GM23338 (cell line): ENCODE measurements around the gene SLC35A2. TPM values are rescaled to one million over a fixed set of nuclear protein-coding genes. Genes with fewer than 3 reads are reported as not detected.

Experiments
- ATAC-seq: fragments of 200-7000 bp; cut with Tn5 transposase; 3 replicates; pipeline ENCODE4 v1.9.1; 2020
- DNase-seq: peaks from one replicate; pipeline ENCODE4 v3.0.0-alpha.2; 2015; ENCODE audit warnings: low spot score
- H2AFZ ChIP-seq: fragments of 200-600 bp; sonication (generic); 2 replicates; pipeline ENCODE4 v1.8.0; 2016; ENCODE audit warnings: antibody characterized with exemption, mild to moderate bottlenecking, moderate library complexity
- H3F3A ChIP-seq: fragments of 200-600 bp; sonication (generic); replicated peaks from 2 replicates; pipeline ENCODE4 v1.8.0; 2017; ENCODE audit warnings: antibody characterized with exemption, mixed run types, low read depth
- H3K27ac ChIP-seq: fragments of 200-600 bp; sonication (generic); 2 replicates; pipeline ENCODE4 v1.6.1; 2016; ENCODE audit warnings: low read depth
- H3K27me3 ChIP-seq: fragments of 200-600 bp; sonication (generic); 2 replicates; pipeline ENCODE4 v1.8.0; 2016; ENCODE audit warnings: mild to moderate bottlenecking, mixed run types, moderate library complexity; ENCODE audit not compliant: insufficient read depth
- H3K36me3 ChIP-seq: fragments of 200-600 bp; sonication (generic); 2 replicates; pipeline ENCODE4 v1.8.0; 2016; ENCODE audit warnings: mild to moderate bottlenecking; ENCODE audit not compliant: insufficient read depth
- H3K4me1 ChIP-seq: fragments of 200-600 bp; sonication (generic); 2 replicates; pipeline ENCODE4 v1.8.0; 2016; ENCODE audit warnings: mild to moderate bottlenecking, moderate library complexity; ENCODE audit not compliant: insufficient read depth
- H3K4me2 ChIP-seq: fragments of 200-600 bp; sonication (generic); 2 replicates; pipeline ENCODE4 v1.7.1; 2017; ENCODE audit warnings: mixed run types
- H3K4me3 ChIP-seq: fragments of 200-600 bp; sonication (generic); 2 replicates; pipeline ENCODE4 v1.6.1; 2016; ENCODE audit warnings: mixed run types
- H3K79me2 ChIP-seq: fragments of 200-600 bp; sonication (generic); replicated peaks from 2 replicates; pipeline ENCODE4 v1.8.0; 2017; ENCODE audit warnings: mild to moderate bottlenecking; ENCODE audit not compliant: insufficient read depth
- H3K9me2 ChIP-seq: fragments of 200-600 bp; sonication (generic); 2 replicates; pipeline ENCODE4 v1.8.0; 2017; ENCODE audit not compliant: insufficient read depth
- H4K20me1 ChIP-seq: fragments of 200-600 bp; sonication (generic); replicated peaks from 2 replicates; pipeline ENCODE4 v1.8.0; 2017; ENCODE audit warnings: mild to moderate bottlenecking; ENCODE audit not compliant: insufficient read depth
- H3K27ac Mint-ChIP-seq: 2 replicates; pipeline ENCODE4 v1.8.0; 2020; ENCODE audit warnings: inconsistent platforms, mild to moderate bottlenecking, moderate library complexity, mixed read lengths
- H3K27me3 Mint-ChIP-seq: 3 replicates; pipeline ENCODE4 v1.8.0; 2022; ENCODE audit warnings: low read depth, mild to moderate bottlenecking, moderate library complexity, mixed read lengths, inconsistent platforms; ENCODE audit not compliant: insufficient read depth, poor library complexity
- H3K36me3 Mint-ChIP-seq: 3 replicates; pipeline ENCODE4 v1.8.0; 2021; ENCODE audit warnings: low read depth, mild to moderate bottlenecking, inconsistent platforms, moderate library complexity, mixed read lengths
- H3K4me1 Mint-ChIP-seq: 3 replicates; pipeline ENCODE4 v1.8.0; 2020; ENCODE audit warnings: mild to moderate bottlenecking, inconsistent platforms, mixed read lengths
- H3K4me3 Mint-ChIP-seq: 3 replicates; pipeline ENCODE4 v1.8.0; 2021; ENCODE audit warnings: moderate library complexity, mild to moderate bottlenecking, inconsistent platforms, mixed read lengths
- H3K9me3 Mint-ChIP-seq: 3 replicates; pipeline ENCODE4 v1.8.0; 2020; ENCODE audit warnings: moderate library complexity, mild to moderate bottlenecking, inconsistent platforms, mixed read lengths
- CREB1 ChIP-seq: fragments of 250-450 bp; sonication (Bioruptor Pico); IDR thresholded peaks from 2 replicates; pipeline ENCODE4 v1.5.0; 2020; ENCODE audit warnings: low read depth, mild to moderate bottlenecking, moderate library complexity
- CTCF ChIP-seq, 2 experiments: fragments of 200-600 bp in 1 of 2; sonication (generic) in 1 of 2; conservative IDR thresholded peaks; 2 replicates each; pipeline versions ENCODE4 v1.5.1 to v1.6.1; 2016 to 2017; ENCODE audit warnings: antibody characterized with exemption in 2 of 2, low read depth in 2 of 2, mild to moderate bottlenecking in 2 of 2, moderate library complexity in 1 of 2
- ETS1 ChIP-seq: IDR thresholded peaks from 2 replicates; pipeline ENCODE4 v1.6.1; 2016; ENCODE audit warnings: antibody characterized with exemption
- EZH2 ChIP-seq: fragments of 200-600 bp; sonication (generic); IDR thresholded peaks from one replicate; pipeline ENCODE4 v1.8.0; 2017; ENCODE audit warnings: antibody characterized with exemption, mild to moderate bottlenecking, low read depth; ENCODE audit not compliant: unreplicated experiment
- EZH2phosphoT487 ChIP-seq: fragments of 200-600 bp; sonication (generic); IDR thresholded peaks from one replicate; pipeline ENCODE4 v1.8.1; 2018; ENCODE audit warnings: antibody characterized with exemption; ENCODE audit not compliant: unreplicated experiment
- JUNB ChIP-seq: IDR thresholded peaks from one replicate; pipeline ENCODE4 v1.6.1; 2016; ENCODE audit warnings: antibody characterized with exemption; ENCODE audit not compliant: unreplicated experiment
- NANOG ChIP-seq: IDR thresholded peaks from 2 replicates; pipeline ENCODE4 v1.6.1; 2016; ENCODE audit warnings: antibody characterized with exemption, borderline replicate concordance
- POLR2AphosphoS5 ChIP-seq: IDR thresholded peaks from 2 replicates; pipeline ENCODE4 v1.6.1; 2016; ENCODE audit warnings: antibody characterized with exemption, low read depth
- REST ChIP-seq: IDR thresholded peaks from one replicate; pipeline ENCODE4 v1.6.1; 2018; ENCODE audit warnings: antibody characterized with exemption; ENCODE audit not compliant: unreplicated experiment
- STAT1 ChIP-seq: IDR thresholded peaks from one replicate; pipeline ENCODE4 v1.6.1; 2016; ENCODE audit warnings: antibody characterized with exemption; ENCODE audit not compliant: unreplicated experiment
- ZNF114 ChIP-seq: fragments of 250-450 bp; sonication (Bioruptor Pico); IDR thresholded peaks from 2 replicates; pipeline ENCODE4 v1.5.0; 2020; ENCODE audit warnings: mild to moderate bottlenecking, moderate library complexity
- ZNF331 ChIP-seq: fragments of 250-450 bp; sonication (Bioruptor Pico); IDR thresholded peaks from 2 replicates; pipeline ENCODE4 v1.5.0; 2020; ENCODE audit warnings: low read depth, mild to moderate bottlenecking, moderate library complexity
- ZNF462 ChIP-seq: fragments of 250-450 bp; sonication (Bioruptor Pico); IDR thresholded peaks from 2 replicates; pipeline ENCODE4 v1.5.0; 2020; ENCODE audit warnings: mild to moderate bottlenecking, moderate library complexity
- polyA plus RNA-seq: library from polyadenylated mRNA; unstranded; fragments of >200 nt; fragmentation: Nextera tagmentation; extraction: Ambion mirVana; gene quantifications from 2 replicates; pipeline ENCODE4 v1.2.1, GENCODE V29; 2016
- total RNA-seq: library from RNA; depleted of rRNA; stranded (reverse); fragments of >200 nt; shearing (Covaris generic); gene quantifications from 2 replicates; pipeline ENCODE4 v1.2.3, GENCODE V29; 2014

SLC35A2 gene
- total and polyA plus RNA-seq, 2 experiments from 2014 or later, result 13.0 to 16.4 TPM

GRCh38 chrX:48919947-48920717 lies 8.7 kb upstream of the SLC35A2 start:
- DNase-seq, result no peak
- Histone ChIP-seq H3F3A (peaks cover 18% of the 10 kb centered on the region; the same call in 1 of the 2 replicates), H3K4me2 (peak overlapping the region; percentile 72), H3K27me3 (no peaks in the 10 kb centered on the region), H2AFZ (no peak overlapping the region), H3K4me3 (peak overlapping the region; percentile 63), H3K27ac (peak overlapping the region; percentile 99), H4K20me1 (peaks cover 13% of the 10 kb centered on the region), H3K9me2 (no peaks in the 10 kb centered on the region), H3K4me1 (peaks cover 32% of the 10 kb centered on the region; the same call in 1 of the 2 replicates), H3K36me3 (peaks cover 17% of the 10 kb centered on the region; the same call in 1 of the 2 replicates), H3K79me2 (peaks cover 48% of the 10 kb centered on the region)
- H3K27ac Mint-ChIP-seq, result peak overlapping the region; percentile 99
- TF ChIP-seq NANOG (no peak), EZH2phosphoT487 (no peak), CTCF (conservative IDR thresholded peaks at IDR 0.05; ENCODE audit: low read depth in 2 of 2) (no peak), CREB1 (CRISPR knock-in tag) (no peak), POLR2AphosphoS5 (no peak), STAT1 (no peak), ZNF462 (CRISPR knock-in tag) (no peak), ETS1 (no peak), REST (no peak), JUNB (no peak), ZNF114 (no peak), EZH2 (no peak), ZNF331 (CRISPR knock-in tag) (no peak)
- peak overlapping the region; percentile 98 for H3K4me3 Mint-ChIP-seq
- H3K27me3 Mint-ChIP-seq, result peaks cover 25% of the 10 kb centered on the region
- peaks cover 36% of the 10 kb centered on the region for H3K4me1 Mint-ChIP-seq
- no peak for ATAC-seq
- H3K36me3 Mint-ChIP-seq, result peaks cover 64% of the 10 kb centered on the region
- H3K9me3 Mint-ChIP-seq, result peaks cover 7% of the 10 kb centered on the region
